GM18951 (cell line): ENCODE results near the gene ASIC2.

Experiments
- POLR2A ChIP-seq: IDR thresholded peaks from 4 replicates; pipeline ENCODE4 v1.6.1; 2011; ENCODE audit warnings: mild to moderate bottlenecking; ENCODE audit not compliant: insufficient read length, insufficient read depth; ENCODE audit errors: extremely low read depth
- in situ Hi-C: fragments of 300-500 bp; cut with MboI; formaldehyde crosslinking; loops from one replicate; pipeline ENCODE4 v1.12.0; 2022; ENCODE audit warnings: low sequenced_read_pairs, mixed read lengths, inconsistent platforms; ENCODE audit not compliant: unreplicated experiment

ASIC2 gene

GRCh38 chr17:33053676-33054075 lies 239.4 kb downstream of the ASIC2 start:
- TF ChIP-seq POLR2A = no peak
- in situ Hi-C loops = no loop called here

DNA sequence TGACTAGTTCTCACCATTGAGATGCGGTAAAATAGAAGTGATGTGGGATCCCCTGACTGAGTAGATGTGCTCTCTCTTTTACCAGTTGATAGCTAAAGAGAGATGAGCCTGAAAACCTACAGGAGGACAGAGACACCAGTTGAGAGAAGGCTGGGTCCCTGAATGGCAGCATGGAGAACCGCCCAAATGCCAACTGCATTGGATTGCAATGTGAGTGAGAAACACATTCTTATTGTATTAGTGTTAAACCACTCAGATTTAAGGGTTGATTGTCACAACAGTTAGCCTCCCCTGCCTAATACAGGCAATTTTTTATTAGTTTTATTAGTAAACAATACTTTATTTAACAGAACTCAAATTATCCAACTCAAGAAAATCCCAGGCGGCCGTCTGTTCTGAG lies 240.2 kb downstream of the ASIC2 start:
- no peak for TF ChIP-seq POLR2A
- in situ Hi-C loops = no loop called here

DNA sequence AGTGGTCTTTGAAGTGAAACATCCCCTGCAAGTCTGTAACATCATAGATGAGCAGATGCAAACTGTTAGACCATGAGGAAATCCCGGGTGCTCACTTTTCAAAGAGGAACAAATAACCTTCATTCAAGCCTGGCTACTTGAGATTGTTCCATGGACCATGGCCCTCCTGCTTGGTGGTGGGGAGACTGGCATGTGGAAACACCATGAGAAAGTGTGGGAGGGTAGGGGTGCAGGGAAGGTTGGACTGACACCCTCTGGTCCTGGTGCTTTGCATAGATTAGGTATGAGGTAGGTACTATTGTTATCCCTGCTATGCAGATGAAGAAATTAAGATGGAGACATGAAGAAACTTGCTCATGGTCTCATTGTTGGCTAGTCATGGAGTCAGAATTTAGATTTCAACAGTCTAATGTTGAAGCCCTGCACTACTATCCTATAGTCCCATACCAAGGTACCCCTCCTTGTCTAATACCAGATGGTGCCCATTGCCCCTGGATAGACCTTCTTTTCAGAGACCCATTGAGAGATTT lies 242.4 kb downstream of the ASIC2 start:
- no peak for TF ChIP-seq POLR2A
- in situ Hi-C loops = no loop called here

DNA sequence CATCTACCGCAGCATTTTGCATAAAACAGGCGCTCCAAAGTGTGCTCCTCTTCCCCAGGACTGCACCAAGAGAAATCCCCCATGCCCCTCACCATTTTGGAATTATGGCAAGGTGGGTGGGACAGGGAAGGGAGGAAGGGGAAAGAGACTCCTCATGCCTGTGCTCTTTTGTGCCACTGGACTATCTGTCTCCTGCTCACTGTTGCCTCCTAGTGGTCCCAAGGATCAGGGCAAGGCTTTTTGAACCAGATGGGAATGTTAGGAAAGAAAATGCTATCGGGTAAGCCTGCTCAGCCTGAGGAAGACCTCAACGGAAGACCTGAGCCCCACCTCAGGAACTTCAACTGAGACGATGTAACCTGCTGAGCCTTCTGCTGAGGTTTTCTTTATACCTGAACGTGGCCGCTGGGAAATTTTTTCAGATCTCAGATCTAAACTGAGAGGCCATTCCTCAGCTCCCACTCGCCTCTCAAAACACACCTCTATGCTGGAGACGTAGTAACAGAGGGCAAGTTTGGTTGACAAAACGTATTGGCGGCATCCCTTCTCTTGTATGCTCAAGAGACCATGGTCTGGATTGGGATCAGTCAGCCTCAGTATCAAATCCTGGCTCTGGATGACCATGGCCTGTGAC lies 243.2 kb downstream of the ASIC2 start:
- no peak for TF ChIP-seq POLR2A
- in situ Hi-C loops = no loop called here

DNA sequence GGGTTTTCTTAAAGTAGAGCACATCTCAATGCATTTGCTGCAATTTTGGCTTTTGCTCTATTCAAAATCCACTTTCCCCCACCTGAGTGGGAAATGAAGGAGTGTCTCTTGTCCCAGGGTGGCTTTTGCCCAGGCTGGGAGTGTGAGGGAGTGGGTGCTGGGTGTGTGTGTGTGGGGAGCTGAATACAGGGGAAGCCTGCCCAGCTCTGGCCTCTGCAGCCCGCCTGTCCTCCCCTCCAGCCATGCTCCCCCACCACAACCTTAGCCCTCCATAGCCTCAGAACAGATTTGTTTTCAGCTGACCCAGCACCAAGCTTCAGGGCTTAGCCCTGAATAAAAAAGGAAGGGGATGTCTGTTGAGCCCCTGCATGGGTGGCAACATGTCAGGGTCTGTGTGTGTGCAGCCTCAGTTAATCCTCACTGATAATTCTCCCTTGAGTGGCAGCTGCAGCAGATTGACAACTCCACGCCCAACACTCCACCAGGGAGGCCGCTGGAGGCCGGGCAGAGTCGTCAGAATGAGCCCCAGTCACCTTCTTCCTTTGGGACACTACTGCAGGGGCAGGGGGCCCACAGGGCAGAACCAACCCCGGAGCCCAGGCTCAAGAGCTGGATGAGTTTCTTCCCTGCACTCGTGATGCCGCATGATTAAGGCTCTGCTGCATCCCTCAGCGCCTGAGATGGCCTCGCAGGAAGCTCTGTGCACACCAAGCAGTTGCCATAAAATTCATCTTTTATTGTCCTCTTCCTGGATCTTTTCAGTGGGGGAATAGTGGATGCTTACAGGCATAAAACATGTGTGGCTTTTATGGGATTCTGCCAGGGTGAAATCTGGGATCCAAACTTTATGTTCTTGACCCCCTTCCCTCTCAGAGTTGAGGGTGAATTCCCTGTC lies 246.5 kb downstream of the ASIC2 start:
- in situ Hi-C loops = no loop called here
- TF ChIP-seq POLR2A = no peak

DNA sequence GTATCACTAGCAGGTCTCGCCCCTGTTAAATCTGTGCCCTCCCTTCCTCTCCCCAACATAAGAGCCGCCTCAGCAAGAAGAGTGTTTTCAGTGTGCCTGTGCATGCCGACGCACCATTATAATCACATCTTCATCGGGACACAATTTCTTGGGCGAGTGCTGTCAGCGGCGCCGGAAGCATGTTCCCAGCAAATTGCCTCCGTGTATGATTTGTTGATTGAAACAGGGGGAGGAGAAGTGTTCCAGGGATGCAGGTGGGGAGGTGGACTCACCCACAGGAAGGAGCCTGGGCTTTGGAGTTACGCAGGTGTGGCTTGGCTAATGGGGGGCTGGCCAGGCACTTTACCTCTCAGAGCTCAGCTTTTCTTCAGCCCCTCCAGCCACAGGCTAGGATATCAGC lies 247.9 kb downstream of the ASIC2 start:
- no peak for TF ChIP-seq POLR2A
- in situ Hi-C loops = no loop called here

- no peak for TF ChIP-seq POLR2A
- in situ Hi-C loops = no loop called here
Measured at GRCh38 chr17:33044771-33045170, 248.3 kb downstream of the ASIC2 start.

DNA sequence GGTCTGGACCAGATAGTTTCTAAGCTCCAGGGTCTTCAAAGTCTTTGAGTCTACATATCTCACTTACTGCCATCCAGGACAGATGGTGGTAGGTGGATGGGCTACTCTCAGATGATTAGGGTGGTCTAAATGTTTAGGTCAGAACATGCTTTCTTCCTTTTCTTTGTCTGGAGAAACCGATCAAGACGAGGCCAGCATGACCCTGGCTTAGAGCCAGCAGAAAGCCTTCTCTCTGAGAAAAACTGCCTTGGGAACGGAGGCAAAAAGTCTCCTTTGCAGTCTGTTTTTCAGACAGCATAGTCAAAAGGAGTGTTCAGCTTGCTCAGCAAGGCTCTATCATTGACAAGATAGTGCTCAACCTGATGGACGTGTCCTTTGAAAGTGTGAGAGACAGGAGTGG lies 252.6 kb downstream of the ASIC2 start:
- in situ Hi-C loops = no loop called here
- no peak for TF ChIP-seq POLR2A

DNA sequence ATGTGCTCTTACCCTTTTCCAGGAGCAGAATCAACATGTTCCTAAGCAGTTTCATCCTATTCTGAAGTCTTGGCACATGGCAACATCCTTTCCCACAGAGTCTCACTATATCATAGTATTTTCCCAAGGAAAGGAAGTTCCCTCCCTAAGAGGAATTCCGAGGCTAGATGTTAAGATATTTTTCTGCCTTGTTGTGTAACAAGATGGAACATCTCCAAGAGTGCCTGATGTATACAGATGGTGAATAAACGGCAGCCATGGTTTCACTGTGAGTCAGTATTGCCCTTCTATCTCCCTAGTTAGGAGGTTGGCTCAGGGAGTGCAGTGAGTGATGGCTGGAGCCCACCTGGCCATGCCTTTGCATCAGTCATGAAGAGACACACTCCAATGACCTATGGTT lies 253.2 kb downstream of the ASIC2 start:
- TF ChIP-seq POLR2A = no peak
- in situ Hi-C loops = no loop called here

DNA sequence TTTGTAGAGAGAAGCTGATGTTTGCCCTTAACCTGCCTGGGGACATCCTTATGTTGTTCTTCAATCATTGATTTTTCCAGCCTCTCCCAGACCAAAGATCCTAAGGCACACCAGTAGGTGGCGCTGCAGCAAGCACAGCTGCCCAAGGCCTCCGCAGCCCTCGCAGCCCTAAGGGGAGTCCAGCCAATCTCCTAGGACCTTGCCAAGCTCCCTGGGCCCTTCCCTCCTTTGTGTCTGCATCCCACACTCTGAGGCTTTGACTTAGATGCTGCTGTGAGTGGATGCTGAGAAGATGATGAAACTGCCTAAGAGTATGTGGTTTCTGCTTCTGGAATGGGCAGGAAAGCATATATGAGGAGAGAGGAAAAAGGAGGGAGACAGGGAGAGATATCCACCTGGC lies 254.4 kb downstream of the ASIC2 start:
- in situ Hi-C loops = no loop called here
- no peak for TF ChIP-seq POLR2A

DNA sequence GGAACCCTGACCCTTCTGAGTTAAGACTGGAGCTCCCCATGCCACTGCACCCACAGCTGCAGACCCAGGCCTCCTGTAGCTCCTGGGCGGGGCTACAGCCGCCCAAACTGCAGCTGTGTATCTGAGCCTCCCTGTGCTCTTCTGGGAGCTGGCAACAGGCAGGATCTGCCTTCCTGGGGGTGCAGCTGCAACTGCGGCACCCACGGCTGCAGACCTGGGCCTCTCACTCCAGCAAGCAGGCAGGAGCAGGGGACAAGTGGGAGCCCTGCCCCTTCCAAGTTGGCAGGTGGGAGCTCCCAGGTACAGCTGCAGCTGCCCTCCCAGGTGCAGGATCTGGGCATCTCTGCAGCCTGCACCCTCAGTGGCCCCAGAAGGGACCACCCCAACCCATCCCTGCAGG lies 259.9 kb downstream of the ASIC2 start:
- in situ Hi-C loops = no loop called here
- TF ChIP-seq POLR2A = no peak

DNA sequence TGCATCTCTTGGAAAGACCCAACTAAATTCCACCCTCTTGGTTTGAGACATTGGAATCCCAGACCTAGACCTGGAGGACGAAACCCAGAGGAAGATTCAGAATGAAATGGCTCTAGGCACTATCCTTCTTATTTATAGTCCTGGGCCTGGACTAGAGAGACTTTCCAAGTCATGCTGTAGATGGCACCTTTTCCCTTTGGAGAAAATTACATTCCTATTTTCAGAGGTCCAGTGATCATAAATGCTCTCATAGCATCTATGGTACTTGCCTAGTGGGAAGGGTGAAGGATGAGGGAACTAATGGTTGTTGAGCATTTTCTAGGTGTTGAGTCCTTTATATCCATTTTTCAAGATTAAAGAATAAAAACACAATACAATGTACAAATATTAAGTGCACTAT lies 264.3 kb downstream of the ASIC2 start:
- no peak for TF ChIP-seq POLR2A
- in situ Hi-C loops = no loop called here

DNA sequence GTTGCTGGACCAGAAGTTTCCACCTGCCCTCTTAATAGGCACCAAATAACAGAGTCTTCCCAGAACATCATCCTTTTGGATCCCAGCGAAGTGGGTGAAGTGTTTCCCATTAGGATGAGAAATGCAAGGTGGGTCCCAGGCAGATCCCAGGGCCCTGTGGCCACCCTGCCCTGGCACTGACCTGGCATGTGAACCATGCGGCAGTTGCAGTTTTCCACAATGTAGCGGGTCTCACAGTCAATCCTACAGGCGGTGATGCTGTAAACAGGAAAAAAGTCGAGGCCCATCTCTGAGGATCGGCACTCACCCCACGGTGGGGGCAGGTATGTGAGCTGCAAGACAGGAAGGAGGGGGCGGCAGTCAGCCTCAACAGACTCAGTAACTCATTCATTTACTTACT lies 265.0 kb downstream of the ASIC2 start:
- in situ Hi-C loops = no loop called here
- no peak for TF ChIP-seq POLR2A
